Measurements from ENCODE around the gene ZNF423.

ZNF423 gene

DNA sequence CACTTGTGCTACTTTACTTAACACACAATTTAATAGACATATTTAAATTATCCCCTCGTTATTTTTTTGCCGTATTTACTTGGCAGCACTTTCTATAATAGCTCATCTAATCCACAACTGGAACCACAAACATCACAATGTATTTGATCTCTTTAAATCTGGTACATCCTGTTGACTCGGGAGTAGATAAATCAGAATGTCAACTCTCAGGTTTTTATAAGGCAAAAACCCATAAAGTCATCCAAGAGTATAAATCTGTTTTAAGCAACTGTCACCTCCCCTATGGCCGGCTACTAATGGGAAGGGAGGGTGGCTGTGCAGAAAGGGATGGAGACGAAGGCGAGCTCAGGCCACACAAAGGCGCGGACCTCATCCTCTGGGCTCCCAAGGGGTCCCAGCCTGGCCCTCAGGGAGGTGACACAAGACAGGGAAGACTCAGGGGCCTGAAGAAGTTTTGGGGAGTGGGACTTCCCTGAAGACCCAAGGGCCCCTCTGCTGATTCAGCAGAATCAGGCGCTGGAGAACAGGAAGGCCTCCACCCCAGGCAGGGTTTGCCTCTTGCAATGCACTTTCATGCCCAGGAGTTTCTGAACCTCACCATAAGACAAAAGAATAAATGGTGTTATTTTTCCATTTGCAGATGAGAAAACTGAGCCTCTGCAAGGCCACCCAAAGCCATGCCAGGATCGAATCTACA, 122.5 kb downstream of the ZNF423 start:
- DNase-seq (ENCODE audit: extremely low read depth in 1 of 2, low read depth in 1 of 2) = no peak

DNA sequence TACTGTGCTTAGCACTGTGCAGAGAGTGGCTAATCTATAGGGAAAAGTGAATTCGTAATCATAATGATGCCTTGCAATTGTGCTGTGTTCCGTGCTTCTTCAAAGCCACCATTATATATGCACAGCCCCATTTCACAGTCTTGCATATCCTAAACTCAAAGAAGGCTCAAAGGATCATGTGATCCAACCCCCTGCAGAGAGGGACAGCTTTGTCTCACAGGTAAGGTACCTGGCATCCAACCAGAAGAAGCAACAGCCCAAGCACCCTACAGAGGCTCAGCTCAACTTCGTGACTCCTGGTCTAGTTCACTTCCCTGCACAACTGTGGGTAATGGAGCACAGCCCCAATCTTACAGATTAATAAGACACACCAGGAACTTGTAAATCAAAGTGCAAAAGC, 124.0 kb downstream of the ZNF423 start:
- DNase-seq (ENCODE audit: extremely low read depth in 1 of 2, low read depth in 1 of 2) = no peak

DNA sequence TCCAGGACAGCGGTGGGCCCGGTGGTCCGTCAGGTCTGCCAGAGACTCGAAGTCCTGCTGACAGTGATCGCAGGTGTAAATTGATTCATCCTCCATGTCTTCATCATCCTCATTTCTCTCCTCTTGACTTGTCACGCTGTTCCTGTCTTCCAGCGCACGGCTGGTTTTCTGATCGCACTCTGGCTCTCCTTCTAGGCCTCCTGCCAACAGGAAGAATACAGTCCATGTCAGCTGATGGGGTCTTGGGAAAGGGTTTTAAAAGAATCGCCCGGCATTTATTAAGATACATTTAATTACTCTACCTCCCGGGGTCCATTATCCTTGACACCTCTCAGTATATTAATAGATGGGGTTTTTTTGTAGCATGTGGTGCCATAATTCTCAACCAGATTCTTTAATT, 125.1 kb downstream of the ZNF423 start:
- no peak for DNase-seq (ENCODE audit: extremely low read depth in 1 of 2, low read depth in 1 of 2)

- DNase-seq (ENCODE audit: extremely low read depth in 1 of 2, low read depth in 1 of 2) = no peak
Observed at GRCh38 chr16:49727611-49728010, 128.3 kb downstream of the ZNF423 start.

- no peak for DNase-seq (ENCODE audit: extremely low read depth in 1 of 2, low read depth in 1 of 2)
Observed at GRCh38 chr16:49726155-49726554, 129.8 kb downstream of the ZNF423 start.

GRCh38 chr16:49725651-49726050, 130.3 kb downstream of the ZNF423 start:
- no peak for DNase-seq (ENCODE audit: extremely low read depth in 1 of 2, low read depth in 1 of 2)

- no peak for DNase-seq (ENCODE audit: extremely low read depth in 1 of 2, low read depth in 1 of 2)
Observed at GRCh38 chr16:49724774-49725173, 131.1 kb downstream of the ZNF423 start.

DNA sequence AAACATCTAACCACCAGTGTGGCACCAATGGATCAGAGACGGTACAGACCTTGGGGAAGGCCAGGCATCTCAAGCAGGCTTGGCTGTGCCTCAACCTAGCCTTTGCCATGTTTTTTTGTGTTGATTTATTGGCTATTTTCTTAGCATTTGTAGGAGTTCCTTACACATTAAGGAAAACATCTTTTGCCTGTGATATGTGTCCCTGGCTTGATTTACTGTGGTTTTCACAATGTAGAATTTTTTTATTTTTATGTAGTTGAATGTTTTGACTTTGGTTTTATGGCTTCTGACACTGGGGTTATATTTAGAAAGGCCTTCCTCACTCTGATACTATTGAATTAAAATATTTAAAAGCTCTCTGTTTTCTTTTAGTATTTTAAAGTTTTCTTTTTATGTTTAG, 132.6 kb downstream of the ZNF423 start:
- no peak for DNase-seq (ENCODE audit: extremely low read depth in 1 of 2, low read depth in 1 of 2)

- DNase-seq (ENCODE audit: extremely low read depth in 1 of 2, low read depth in 1 of 2) = no peak
Observed at GRCh38 chr16:49720225-49720624, 135.7 kb downstream of the ZNF423 start.

DNA sequence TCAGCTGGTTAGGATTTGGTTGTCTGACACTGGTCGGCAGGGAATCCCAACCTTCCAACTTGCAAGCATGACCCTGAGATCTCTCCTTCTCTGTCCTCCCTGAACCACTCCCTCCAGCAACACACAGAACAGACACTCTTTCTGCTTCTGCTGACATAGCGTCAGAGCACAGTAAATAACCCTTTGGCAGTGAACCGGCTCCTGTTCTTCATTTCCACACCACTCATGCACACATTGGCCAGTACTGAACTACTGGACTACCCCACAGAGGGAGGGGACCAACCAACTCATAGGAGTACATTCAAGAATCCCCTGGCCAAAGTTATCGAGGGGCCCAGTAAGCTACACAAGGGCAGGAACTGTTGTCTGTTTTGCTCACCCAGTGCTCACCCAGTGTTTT, 138.2 kb downstream of the ZNF423 start:
- DNase-seq (ENCODE audit: extremely low read depth in 1 of 2, low read depth in 1 of 2) = no peak

DNA sequence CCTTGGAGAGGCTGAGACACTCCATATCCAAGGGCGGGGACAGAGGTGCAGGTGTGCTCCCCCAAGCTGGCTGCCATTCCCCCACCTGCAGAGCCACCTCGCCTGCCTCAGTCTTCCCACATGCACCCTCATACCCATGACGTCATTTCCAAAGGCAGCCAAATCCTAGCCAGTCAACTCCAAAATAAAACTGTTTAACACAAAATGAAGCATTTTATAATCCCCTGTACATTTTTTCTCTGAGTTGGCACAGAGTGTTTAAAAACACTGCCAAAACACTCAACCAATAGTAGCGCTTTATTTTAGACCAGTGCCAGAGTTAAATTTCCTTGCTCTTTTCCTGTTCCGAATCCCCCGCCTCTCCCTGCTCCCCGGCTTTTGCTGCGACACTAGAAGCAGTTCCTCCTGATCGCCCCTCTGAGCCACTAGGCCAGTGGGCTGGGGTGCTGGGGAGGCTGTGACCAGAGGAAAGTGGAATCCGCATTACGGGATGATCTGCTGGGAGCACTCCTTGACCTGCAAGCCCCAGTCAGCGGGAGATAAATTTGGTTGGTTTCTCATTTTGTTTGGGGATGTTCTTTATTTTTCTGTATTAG, 139.5 kb downstream of the ZNF423 start:
- no peak for DNase-seq (ENCODE audit: extremely low read depth in 1 of 2, low read depth in 1 of 2)

DNA sequence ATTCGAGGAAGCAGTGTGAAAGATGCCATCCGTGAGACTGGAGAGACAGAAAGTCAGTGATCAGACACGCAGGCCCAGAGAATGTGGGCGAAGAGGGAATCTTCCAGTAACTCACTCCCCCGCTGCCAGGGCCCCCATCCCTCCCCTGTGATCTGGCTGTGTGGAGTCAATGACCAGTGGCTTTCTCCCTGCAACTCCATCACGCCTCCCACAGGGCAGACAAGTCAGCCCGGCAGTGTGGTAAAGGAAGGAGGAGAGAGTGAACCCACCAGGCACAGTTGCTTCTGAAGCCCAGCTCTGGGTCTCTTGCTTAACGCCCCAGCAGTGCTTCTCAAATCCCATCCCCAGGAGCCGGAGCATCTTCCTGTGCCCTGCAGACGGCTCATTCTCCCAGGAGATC, 142.1 kb downstream of the ZNF423 start:
- DNase-seq (ENCODE audit: extremely low read depth in 1 of 2, low read depth in 1 of 2) = no peak

- DNase-seq (ENCODE audit: extremely low read depth in 1 of 2, low read depth in 1 of 2) = no peak
Observed at GRCh38 chr16:49712542-49712941, 143.4 kb downstream of the ZNF423 start.

DNA sequence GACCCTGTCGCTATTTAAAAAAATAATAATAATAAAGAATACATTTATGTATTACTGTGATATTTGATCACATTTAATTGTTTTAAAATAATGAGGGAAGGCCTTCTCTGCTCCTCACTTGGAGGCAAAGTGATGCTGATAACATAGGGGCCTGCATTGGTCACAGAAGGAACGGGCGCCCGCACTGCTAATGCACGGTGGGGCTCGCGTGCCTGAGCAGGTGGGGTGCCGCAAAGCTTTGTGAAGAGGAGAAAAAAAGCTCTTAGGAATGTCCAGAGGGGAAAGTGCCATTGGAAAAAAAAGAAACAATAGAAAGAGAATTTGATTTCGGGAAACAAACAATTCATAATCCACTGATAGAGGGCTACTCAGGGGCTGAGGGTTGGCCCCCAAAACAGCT, 143.8 kb downstream of the ZNF423 start:
- no peak for DNase-seq (ENCODE audit: extremely low read depth in 1 of 2, low read depth in 1 of 2)

DNA sequence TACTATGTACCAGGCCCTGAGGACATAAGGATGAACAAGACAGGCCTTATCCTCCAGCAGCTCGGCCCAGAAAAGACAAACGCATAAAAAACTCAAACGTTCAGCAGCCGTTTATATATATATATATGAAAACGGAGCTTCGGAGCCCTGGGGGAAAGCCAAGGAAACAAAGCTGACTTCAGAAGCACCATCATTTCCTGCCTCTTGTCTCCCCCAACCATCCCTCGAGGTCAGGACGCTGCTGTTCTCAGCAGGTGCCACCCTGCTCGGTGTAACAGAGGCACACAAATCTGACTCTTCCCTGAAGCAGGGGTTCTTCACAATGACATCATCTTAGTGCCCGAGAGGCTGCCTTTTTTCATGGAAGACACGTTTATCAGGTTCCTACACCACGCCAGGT, 146.9 kb downstream of the ZNF423 start:
- no peak for DNase-seq (ENCODE audit: extremely low read depth in 1 of 2, low read depth in 1 of 2)

GRCh38 chr16:49708491-49708890, 147.4 kb downstream of the ZNF423 start:
- no peak for DNase-seq (ENCODE audit: extremely low read depth in 1 of 2, low read depth in 1 of 2)

- no peak for DNase-seq (ENCODE audit: extremely low read depth in 1 of 2, low read depth in 1 of 2)
Observed at GRCh38 chr16:49706620-49707355, 149.1 kb downstream of the ZNF423 start.

GRCh38 chr16:49704586-49705155, 151.2 kb downstream of the ZNF423 start:
- no peak for DNase-seq (ENCODE audit: extremely low read depth in 1 of 2, low read depth in 1 of 2)

- no peak for DNase-seq (ENCODE audit: extremely low read depth in 1 of 2, low read depth in 1 of 2)
Observed at GRCh38 chr16:49703483-49703882, 152.4 kb downstream of the ZNF423 start.

DNA sequence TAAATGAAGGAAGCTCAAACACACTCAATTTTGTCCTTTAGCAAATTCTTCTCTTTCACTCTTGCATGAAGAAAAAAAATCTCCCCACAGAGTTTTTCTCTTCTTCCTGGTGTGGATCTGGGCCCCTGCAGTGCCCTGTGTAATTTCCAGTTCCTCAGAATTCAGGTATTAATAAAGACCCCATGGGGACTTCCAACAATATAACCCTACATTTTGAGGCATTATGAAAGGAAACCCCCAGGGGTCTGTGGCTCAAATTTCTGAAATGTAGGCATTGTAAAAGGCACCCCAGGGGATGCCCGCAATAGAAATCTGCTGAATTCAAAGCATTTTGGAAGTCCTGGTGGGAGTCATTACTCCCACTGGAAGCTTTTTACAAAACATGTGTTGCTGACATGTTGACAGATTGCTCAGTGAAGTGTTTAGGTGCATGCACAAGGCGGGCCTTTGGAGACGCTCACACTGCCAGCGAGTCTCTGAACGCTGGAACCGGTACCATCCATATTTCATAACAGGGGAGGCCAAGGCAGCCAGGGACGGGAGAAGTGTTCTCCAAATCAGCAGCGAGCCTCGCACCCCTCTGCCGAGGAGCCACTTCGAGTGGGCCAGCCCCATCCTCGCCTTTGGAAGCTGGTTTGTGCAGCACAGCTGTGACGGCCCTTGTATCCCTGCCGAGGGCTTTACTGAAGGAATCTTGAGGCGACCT, 154.0 kb downstream of the ZNF423 start:
- DNase-seq (ENCODE audit: extremely low read depth in 1 of 2, low read depth in 1 of 2) = no peak

GRCh38 chr16:49701065-49701685, 154.7 kb downstream of the ZNF423 start:
- no peak for DNase-seq (ENCODE audit: extremely low read depth in 1 of 2, low read depth in 1 of 2)
